H54 (cell line): Measurements from ENCODE around the gene NCOR1.
"Not testable (repeated sequence)": the region's sequence is repeated elsewhere in the genome, so short reads cannot be mapped to it uniquely, and the experiment has no call there.

Experiments used
- DNase-seq: peaks from one replicate; pipeline ENCODE4 v3.0.0; 2011; ENCODE audit warnings: low spot score, mixed read lengths; ENCODE audit not compliant: insufficient read length
- FAIRE-seq: peaks from 3 replicates; lab custom pipeline; 2011; peaks lifted over from hg19 to GRCh38; lab: Jason Lieb, UNC
- POLR2A ChIP-seq: IDR thresholded peaks from 2 replicates; pipeline ENCODE4 v1.6.1; 2011; ENCODE audit warnings: low read depth, mild to moderate bottlenecking, low read length

Gene NCOR1

DNA sequence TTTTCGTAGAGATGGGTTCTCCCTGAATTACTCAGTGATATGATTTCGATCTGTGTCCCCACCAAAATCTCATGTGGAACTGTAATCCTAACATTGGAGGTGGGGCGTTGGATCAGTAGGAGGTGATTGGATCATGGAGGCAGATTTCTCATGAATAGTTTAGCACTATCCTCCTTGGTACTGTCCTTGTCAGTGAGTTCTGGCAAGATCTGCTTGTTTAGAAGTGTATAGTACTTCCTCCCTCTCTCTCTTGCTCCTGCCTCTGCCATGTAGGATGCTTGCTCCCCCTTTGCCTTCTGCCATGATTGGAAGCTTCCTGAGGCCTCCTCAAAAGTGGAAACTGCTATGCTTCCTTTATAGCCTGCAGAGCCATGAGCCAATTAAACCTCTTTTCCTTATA is 24.6 kb upstream of the NCOR1 start:
- DNase-seq (no peak), FAIRE-seq (no peak)
- TF ChIP-seq POLR2A = no peak

DNA sequence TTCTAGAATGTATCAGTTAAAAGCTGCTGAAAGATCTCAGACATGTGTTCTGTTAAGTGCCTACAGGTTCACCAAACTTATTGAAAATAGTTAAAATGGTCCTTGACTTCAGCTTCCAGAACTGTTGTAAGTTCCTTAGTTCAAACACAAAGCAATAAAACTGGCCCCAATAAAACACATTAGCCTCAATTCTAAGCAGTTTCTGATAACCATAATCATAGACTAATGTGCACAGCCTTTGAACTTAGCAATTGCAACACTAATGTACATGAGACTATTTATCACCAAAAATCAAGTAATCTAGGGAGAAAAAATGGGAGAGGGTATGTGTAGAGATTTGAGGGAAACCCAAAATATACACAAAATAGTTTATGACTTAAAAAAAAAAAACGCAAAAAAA is 17.1 kb upstream of the NCOR1 start:
- no peak for FAIRE-seq
- no peak for TF ChIP-seq POLR2A
- no peak for DNase-seq

DNA sequence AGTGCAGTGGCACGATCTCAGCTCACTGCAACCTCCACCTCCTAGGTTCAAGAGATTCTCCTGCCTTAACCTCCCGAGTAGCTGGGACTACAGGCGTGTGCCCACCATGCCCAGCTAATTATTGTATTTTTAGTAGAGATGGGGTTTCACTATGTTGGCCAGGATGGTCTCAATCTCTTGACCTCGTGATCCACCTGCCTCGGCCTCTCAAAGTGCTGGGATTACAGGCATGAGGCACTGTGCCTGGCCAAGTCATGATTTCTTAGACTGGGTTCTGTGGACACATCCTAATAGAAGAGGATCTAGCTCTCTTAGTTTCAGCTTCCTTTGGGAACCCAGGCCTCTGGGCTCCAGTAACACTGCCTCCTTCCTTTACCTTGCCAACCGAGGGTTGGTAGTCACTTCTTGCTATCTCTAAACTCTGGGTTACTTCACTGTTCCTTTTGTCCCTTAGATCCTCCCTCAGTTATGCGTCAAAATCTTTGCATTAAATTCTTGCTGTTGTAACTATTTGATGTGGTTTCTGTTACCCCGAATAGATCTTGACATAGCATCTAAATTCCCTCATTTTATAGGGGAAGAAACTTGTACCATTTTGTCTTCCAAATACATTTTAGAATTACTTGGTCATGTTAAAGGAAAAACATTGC is 14.7 kb upstream of the NCOR1 start:
- DNase-seq = not testable (repeated sequence)
- FAIRE-seq = peak; percentile 52

DNA sequence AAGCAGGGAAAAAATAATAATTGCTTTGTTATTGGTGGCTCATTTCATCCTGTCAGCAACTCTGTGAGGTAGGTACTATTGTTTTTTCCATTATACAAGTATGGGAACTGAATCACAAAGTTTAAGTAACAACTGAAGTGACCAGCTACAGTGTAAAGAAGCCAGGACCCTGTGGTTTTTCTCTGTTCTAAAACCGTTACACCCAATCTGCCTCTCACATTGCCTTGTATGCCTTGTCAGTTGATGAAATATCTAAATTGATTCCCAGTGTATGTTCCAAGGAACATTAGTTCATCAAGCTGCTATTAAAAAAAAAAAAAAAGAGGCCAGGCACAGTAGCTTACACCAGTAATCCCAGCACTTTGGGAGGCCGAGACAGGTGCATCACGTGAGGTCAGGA is 7.1 kb upstream of the NCOR1 start:
- no peak for TF ChIP-seq POLR2A
- FAIRE-seq (no peak), DNase-seq (no peak)

DNA sequence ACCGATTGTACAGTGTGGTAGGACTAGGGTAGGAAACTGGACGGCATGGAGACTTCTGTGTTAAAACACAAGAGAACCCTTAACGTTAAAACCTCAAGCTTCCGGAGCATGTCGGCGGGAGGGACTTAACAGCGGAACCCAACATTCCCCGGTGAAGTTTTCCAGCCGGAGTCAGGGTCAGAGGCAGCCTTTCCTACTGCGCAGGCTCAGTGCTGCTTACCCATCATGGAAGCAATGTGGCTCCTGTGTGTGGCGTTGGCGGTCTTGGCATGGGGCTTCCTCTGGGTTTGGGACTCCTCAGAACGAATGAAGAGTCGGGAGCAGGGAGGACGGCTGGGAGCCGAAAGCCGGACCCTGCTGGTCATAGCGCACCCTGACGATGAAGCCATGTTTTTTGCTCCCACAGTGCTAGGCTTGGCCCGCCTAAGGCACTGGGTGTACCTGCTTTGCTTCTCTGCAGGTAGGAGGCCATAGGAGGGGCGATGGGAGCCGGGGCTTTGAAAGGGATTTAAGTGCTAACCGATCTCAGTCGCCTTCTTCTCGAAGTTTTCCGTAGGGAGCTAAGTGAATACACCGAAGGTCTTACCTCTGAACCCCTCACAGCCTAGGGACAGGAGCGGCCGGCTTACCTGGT is 1.8 kb upstream of the NCOR1 start, which contains the start of gene PIGL:
PIGL (plus strand) TSS at position 209 of the 634 bp plus-strand sequence; CDS start at position 226, 17 bp downstream.
- peak; percentile 75 for FAIRE-seq

DNA sequence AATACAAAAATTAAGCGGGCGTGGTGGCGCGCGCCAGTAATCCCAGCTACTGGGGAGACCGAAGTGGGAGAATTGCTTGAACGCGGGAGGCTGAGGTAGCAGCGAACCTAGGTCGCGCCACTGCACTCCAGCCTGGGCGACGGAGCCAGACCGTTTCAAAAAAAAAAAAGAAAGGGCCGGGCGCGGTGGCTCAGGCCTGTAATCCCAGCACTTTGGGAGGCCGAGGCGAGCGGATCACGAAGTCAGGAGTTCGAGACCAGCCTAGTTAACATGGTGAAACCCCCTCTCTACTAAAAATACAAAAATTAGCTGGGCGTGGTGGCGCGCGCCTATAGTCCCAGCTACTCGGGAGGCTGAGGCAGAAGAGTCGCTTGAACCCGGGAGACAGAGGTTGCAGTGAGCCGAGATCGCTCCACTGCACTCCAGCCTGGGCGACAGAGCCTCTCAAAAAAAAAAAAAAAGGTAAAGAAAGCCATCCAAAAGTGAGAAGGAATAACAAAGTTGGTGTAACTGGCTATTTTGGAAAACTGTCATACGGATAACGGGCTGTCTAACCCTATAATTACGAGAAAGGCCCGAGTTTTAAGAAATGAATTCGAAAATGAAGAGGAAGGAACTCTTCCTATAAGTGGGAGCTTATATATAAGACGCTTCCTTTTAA is 1.1 kb upstream of the NCOR1 start:
- DNase-seq, FAIRE-seq: not testable (repeated sequence)

More for the DNA sequence above, 1.8 kb upstream of the NCOR1 start, which contains the start of gene PIGL:
- peak; percentile 94 for TF ChIP-seq POLR2A
- peak; percentile 68 for DNase-seq

DNA sequence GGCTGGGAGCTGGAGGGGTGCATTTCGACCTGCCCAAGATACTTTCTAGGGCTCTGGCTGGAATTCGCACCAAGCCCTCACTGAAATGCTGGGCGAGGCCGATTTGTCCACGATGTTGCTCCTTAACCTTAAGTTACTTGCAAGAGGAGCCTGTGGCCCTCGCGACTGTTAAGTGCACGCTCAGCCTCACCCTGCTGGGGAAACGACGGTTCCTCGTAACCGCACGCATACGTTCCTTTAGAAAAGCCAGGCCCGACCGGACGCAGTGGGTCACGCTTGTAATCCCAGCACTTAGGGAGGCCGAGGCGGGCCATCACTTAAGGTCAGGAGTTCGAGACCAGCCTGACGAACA is 607 bp upstream of the NCOR1 start:
- TF ChIP-seq POLR2A = no peak
- DNase-seq = no peak
- FAIRE-seq = no peak

- no peak for FAIRE-seq
- peak; percentile 33 for DNase-seq
- no peak for TF ChIP-seq POLR2A
These were observed 397 bp downstream of the NCOR1 start for GRCh38 chr17:16215002-16215272.

GRCh38 chr17:16214190-16215001 is 938 bp downstream of the NCOR1 start:
- TF ChIP-seq POLR2A = no peak
- DNase-seq (no peak), FAIRE-seq (no peak)

- no peak for TF ChIP-seq POLR2A
- no peak for FAIRE-seq
- DNase-seq = no peak
These were observed 2.5 kb downstream of the NCOR1 start for GRCh38 chr17:16212793-16213192.

DNA sequence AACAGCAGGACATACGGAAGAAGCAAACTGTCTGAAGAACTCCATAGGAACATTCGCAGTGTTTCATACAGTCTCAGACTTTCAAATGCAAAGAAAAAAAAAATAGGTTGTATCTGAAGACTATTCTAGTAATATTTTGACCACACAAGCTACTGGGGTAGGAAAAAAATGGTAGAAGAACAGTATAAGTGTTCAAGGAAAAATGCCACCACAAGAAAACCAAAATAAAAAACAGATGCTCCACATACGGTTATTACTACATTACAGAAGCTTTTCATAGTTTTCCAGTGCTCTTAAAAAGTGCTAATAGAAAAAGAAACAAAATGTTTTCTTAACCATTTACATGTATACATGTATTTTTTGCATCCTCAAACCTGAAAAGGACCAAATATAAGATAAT is 3.7 kb downstream of the NCOR1 start:
- no peak for DNase-seq
- FAIRE-seq = no peak

GRCh38 chr17:16204763-16205162 is 10.6 kb downstream of the NCOR1 start:
- DNase-seq, FAIRE-seq: not testable (repeated sequence)

More for the DNA sequence above, 3.7 kb downstream of the NCOR1 start:
- no peak for TF ChIP-seq POLR2A

DNA sequence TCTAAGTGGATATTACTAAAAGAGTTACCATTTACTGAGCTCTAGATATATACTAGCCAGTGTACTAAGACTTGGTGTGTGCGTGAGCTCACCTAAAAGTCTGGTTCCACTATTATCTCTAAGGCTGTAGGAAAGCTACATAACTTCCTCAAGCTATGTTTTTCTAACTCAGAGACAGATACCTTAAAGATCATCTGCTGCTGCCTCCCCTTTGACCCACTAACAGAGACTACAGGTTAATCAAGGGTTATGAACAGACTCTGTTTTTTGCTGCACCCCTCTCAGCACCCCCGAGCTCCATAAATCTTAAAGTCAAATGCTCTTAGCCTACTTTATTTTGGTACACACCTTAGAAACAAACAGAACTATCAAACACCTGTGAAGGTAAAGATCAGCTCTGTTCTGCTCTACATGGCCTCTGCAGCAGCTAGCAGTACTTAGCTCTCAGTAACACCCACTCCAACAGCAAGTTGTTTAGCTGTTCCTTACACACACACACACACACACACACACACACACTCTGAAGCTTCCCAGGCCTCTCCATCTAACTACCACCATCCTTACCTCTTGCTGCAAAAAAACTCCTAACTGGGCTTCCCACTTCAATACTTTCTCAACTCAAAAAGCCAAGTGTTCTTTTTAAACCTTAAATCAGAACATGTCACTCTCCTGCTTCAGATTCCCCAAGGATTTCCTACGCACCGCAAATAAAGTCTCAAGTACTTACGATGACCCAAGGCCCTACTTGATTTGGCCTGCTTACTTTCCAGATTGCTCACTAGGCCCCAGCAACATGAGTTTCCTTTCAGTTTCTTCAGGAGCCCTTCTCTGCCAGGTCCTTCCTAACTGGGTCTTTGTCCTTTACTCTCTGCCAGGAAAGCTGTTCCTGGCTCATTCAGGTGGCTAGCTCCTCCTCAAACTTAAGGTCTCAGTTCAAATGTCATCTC is 12.5 kb downstream of the NCOR1 start:
- FAIRE-seq = peak; percentile 60
- DNase-seq = not testable (repeated sequence)

DNA sequence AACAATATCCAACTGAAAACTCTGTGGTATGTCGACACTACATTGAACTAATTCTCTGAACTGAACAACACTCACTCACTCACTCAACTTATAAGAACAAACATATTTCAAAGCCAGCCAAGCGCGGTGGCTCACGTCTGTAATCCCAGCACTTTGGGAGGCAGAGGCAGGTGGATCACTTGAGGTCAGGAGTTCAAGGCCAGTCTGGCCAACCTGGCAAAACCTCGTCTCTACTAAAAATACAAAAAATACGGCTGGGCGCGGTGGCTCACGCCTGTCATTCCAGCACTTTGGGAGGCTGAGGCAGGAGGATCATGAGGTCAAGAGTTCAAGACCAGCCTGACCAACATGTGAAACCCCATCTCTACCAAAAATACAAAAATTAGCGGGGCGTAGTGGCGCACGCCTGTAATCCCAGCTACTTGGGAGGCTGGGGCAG is 13.6 kb downstream of the NCOR1 start:
- not testable (repeated sequence) for DNase-seq, FAIRE-seq
